IPS-18c (cell line): ENCODE measurements around the gene FRYL.

ENCODE experiments used
- H3K4me3 ChIP-seq: 2 replicates; pipeline ENCODE4 v1.7.0; 2013; ENCODE audit warnings: low read depth, mild to moderate bottlenecking, low read length, moderate library complexity; ENCODE audit not compliant: insufficient read depth
- H3K9me3 ChIP-seq: one replicate; pipeline ENCODE4 v1.6.1; 2013; ENCODE audit warnings: mild to moderate bottlenecking, low read length, moderate library complexity; ENCODE audit not compliant: control insufficient read depth, insufficient read depth

Gene FRYL

GRCh38 chr4:48792348-48793006 lies 12.4 kb upstream of the FRYL start:
- no peak overlapping the region for H3K4me3 ChIP-seq
- peaks cover 4% of the 10 kb centered on the region for H3K9me3 ChIP-seq

- no peak overlapping the region for H3K4me3 ChIP-seq
Measured at GRCh38 chr4:48791313-48791712, 11.2 kb upstream of the FRYL start.

GRCh38 chr4:48790561-48790960 lies 10.5 kb upstream of the FRYL start:
- no peak overlapping the region for H3K4me3 ChIP-seq
- peaks cover 4% of the 10 kb centered on the region for H3K9me3 ChIP-seq

More at GRCh38 chr4:48791313-48791712, 11.2 kb upstream of the FRYL start:
- H3K9me3 ChIP-seq = peaks cover 4% of the 10 kb centered on the region

GRCh38 chr4:48787056-48787455 lies 7.0 kb upstream of the FRYL start:
- Histone ChIP-seq H3K4me3 (no peak overlapping the region), H3K9me3 (peaks cover 4% of the 10 kb centered on the region)

- H3K4me3 ChIP-seq = no peak overlapping the region
- peaks cover 4% of the 10 kb centered on the region for H3K9me3 ChIP-seq
Measured at GRCh38 chr4:48786549-48786948, 6.5 kb upstream of the FRYL start.

- Histone ChIP-seq H3K4me3 (no peak overlapping the region), H3K9me3 (peaks cover 4% of the 10 kb centered on the region)
Measured at GRCh38 chr4:48785302-48785701, 5.2 kb upstream of the FRYL start.

GRCh38 chr4:48781968-48782367 lies 1.9 kb upstream of the FRYL start:
- Histone ChIP-seq H3K4me3 (no peak overlapping the region), H3K9me3 (no peaks in the 10 kb centered on the region)

- peak overlapping the region; percentile 71 for H3K4me3 ChIP-seq
- H3K9me3 ChIP-seq = no peaks in the 10 kb centered on the region
Measured at GRCh38 chr4:48780865-48781214, 761 bp upstream of the FRYL start.

GRCh38 chr4:48779095-48779997 lies 733 bp downstream of the FRYL start:
- peak overlapping the region; percentile 87 for H3K4me3 ChIP-seq

GRCh38 chr4:48778431-48779094 lies 1.5 kb downstream of the FRYL start:
- H3K4me3 ChIP-seq = peak overlapping the region; percentile 87
- H3K9me3 ChIP-seq = no peaks in the 10 kb centered on the region

More at GRCh38 chr4:48779095-48779997, 733 bp downstream of the FRYL start:
- H3K9me3 ChIP-seq = no peaks in the 10 kb centered on the region

- Histone ChIP-seq H3K4me3 (no peak overlapping the region), H3K9me3 (no peaks in the 10 kb centered on the region)
Measured at GRCh38 chr4:48777739-48778138, 2.3 kb downstream of the FRYL start.

GRCh38 chr4:48774760-48775710 lies 5.0 kb downstream of the FRYL start:
- Histone ChIP-seq H3K9me3 (no peaks in the 10 kb centered on the region), H3K4me3 (no peak overlapping the region)

- no peak overlapping the region for H3K4me3 ChIP-seq
- H3K9me3 ChIP-seq = no peaks in the 10 kb centered on the region
Measured at GRCh38 chr4:48772556-48772955, 7.5 kb downstream of the FRYL start.

- Histone ChIP-seq H3K9me3 (no peaks in the 10 kb centered on the region), H3K4me3 (no peak overlapping the region)
Measured at GRCh38 chr4:48767055-48767929, 12.8 kb downstream of the FRYL start.

GRCh38 chr4:48766131-48766792 lies 13.8 kb downstream of the FRYL start:
- no peaks in the 10 kb centered on the region for H3K9me3 ChIP-seq
- H3K4me3 ChIP-seq = no peak overlapping the region

GRCh38 chr4:48762408-48762807 lies 17.7 kb downstream of the FRYL start:
- H3K4me3 ChIP-seq = no peak overlapping the region
- no peaks in the 10 kb centered on the region for H3K9me3 ChIP-seq
